Endodermal cell (in vitro differentiated cells): ENCODE data around the gene FAM98C. TPM values are rescaled to one million over a fixed set of nuclear protein-coding genes. Genes with fewer than 3 reads are reported as not detected.

ENCODE experiments used
- DNase-seq: peaks from one replicate; pipeline ENCODE4 v3.0.0-alpha.2; 2017
- H3K27ac ChIP-seq: 2 replicates; pipeline ENCODE4 v1.5.1; 2013; ENCODE audit warnings: mild to moderate bottlenecking, low read depth, low read length, moderate library complexity
- H3K27me3 ChIP-seq: 2 replicates; pipeline ENCODE4 v1.6.1; 2013; ENCODE audit warnings: mild to moderate bottlenecking, low read length, moderate library complexity; ENCODE audit not compliant: insufficient read depth, control insufficient read depth, poor library complexity, severe bottlenecking
- H3K36me3 ChIP-seq: 2 replicates; pipeline ENCODE4 v1.7.0; 2013; ENCODE audit warnings: mild to moderate bottlenecking, low read length, moderate library complexity; ENCODE audit not compliant: control insufficient read depth, insufficient read depth
- H3K4me1 ChIP-seq: one replicate; pipeline ENCODE4 v1.7.0; 2013; ENCODE audit warnings: low read length; ENCODE audit not compliant: control insufficient read depth, insufficient read depth
- H3K4me3 ChIP-seq: 2 replicates; pipeline ENCODE4 v1.5.1; 2013; ENCODE audit warnings: mild to moderate bottlenecking, low read length, moderate library complexity
- H3K9ac ChIP-seq: 2 replicates; pipeline ENCODE4 v1.6.1; 2013; ENCODE audit warnings: mild to moderate bottlenecking, low read length, moderate library complexity; ENCODE audit not compliant: poor library complexity, severe bottlenecking; ENCODE audit errors: extremely low read depth
- H3K9me3 ChIP-seq: 2 replicates; pipeline ENCODE4 v1.6.1; 2013; ENCODE audit warnings: mild to moderate bottlenecking, low read length, moderate library complexity; ENCODE audit not compliant: control insufficient read depth
- H3K27ac Mint-ChIP-seq: 2 replicates; pipeline ENCODE4 v1.8.0; 2020; ENCODE audit warnings: mixed read lengths
- H3K27me3 Mint-ChIP-seq: 2 replicates; pipeline ENCODE4 v1.8.0; 2021; ENCODE audit warnings: mild to moderate bottlenecking, mixed read lengths; ENCODE audit not compliant: insufficient read depth
- H3K36me3 Mint-ChIP-seq: 2 replicates; pipeline ENCODE4 v1.8.0; 2020; ENCODE audit warnings: low read depth, mixed read lengths
- H3K4me1 Mint-ChIP-seq: 2 replicates; pipeline ENCODE4 v1.8.0; 2020; ENCODE audit warnings: mixed read lengths
- H3K4me3 Mint-ChIP-seq: 2 replicates; pipeline ENCODE4 v1.8.0; 2020; ENCODE audit warnings: mild to moderate bottlenecking, moderate library complexity, mixed read lengths
- H3K9me3 Mint-ChIP-seq: 2 replicates; pipeline ENCODE4 v1.8.0; 2020; ENCODE audit warnings: mild to moderate bottlenecking, mixed read lengths
- WGBS, 2 experiments: methylation state at CpG; one replicate each; pipeline versions ENCODE4 v1.1.5 to v1.1.7; 2013; ENCODE audit warnings: missing lambda C conversion rate in 2 of 2, mixed read lengths in 1 of 2; ENCODE audit not compliant: insufficient coverage in 1 of 2, insufficient read length in 1 of 2; 5-methylcytosine and 5-hydroxymethylcytosine counted together
- total RNA-seq, 2 donors: library from RNA; stranded (reverse); fragmentation: NEBNext Ultra II Directional in 1 of 2; extraction: Animal tissue kit (Norgen Biotek cat#: 25700) in 1 of 2; gene quantifications; 2 replicates in 1 of 2; 3 replicates in 1 of 2; pipeline ENCODE4 v1.2.1, GENCODE V29; 2021
- TF ChIP-seq, protein P1 (sequence below): fragments of 200-600 bp; sonication (generic); conservative IDR thresholded peaks from 2 replicates; pipeline ENCODE4 v1.5.0; 2021; ENCODE audit warnings: antibody characterized with exemption, mild to moderate bottlenecking

The FAM98C gene
- total RNA-seq, 2 donors from 2014 or later = 8.6 to 13.7 TPM

DNA sequence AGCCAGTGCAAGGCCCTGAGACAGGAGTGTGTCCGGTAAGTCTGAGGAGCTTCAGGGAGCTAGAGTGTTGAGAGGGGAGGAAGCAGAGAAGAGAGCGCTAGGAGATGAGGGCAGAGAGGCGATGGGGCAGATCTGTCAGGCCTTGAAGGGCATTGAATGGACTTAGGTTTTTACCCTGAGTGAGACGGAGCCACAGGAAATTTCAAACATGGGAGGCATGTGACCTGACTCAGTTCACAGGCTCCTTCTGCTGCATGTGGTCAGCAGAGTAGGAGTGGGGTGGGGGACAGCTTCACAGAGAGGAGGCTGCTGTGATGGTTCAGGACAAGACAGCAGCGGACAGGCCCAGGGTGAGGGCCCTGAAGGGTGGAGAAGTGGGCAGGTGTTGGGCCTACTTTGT is 2.5 kb upstream of the FAM98C start:
- Histone ChIP-seq H3K27ac (no peak overlapping the region), H3K4me1 (no peaks in the 10 kb centered on the region), H3K4me3 (no peak overlapping the region), H3K36me3 (no peaks in the 10 kb centered on the region), H3K9me3 (no peaks in the 10 kb centered on the region), H3K9ac (no peak overlapping the region), H3K27me3 (peaks cover 8% of the 10 kb centered on the region)
- TF ChIP-seq, protein P1, sequence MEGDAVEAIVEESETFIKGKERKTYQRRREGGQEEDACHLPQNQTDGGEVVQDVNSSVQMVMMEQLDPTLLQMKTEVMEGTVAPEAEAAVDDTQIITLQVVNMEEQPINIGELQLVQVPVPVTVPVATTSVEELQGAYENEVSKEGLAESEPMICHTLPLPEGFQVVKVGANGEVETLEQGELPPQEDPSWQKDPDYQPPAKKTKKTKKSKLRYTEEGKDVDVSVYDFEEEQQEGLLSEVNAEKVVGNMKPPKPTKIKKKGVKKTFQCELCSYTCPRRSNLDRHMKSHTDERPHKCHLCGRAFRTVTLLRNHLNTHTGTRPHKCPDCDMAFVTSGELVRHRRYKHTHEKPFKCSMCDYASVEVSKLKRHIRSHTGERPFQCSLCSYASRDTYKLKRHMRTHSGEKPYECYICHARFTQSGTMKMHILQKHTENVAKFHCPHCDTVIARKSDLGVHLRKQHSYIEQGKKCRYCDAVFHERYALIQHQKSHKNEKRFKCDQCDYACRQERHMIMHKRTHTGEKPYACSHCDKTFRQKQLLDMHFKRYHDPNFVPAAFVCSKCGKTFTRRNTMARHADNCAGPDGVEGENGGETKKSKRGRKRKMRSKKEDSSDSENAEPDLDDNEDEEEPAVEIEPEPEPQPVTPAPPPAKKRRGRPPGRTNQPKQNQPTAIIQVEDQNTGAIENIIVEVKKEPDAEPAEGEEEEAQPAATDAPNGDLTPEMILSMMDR = no peak
- Mint-ChIP-seq H3K9me3 (no peaks in the 10 kb centered on the region), H3K27me3 (peaks cover 59% of the 10 kb centered on the region), H3K27ac (no peak overlapping the region), H3K4me1 (peaks cover 1% of the 10 kb centered on the region), H3K4me3 (no peak overlapping the region), H3K36me3 (peaks cover 8% of the 10 kb centered on the region)
- 72 to 83% methylated on average over 4 to 5 of the region's 5 CpGs for WGBS, 2 experiments
- DNase-seq = no peak

- no peak overlapping the region for H3K27ac Mint-ChIP-seq
- WGBS, 2 experiments = 79 to 100% methylated on average over 2 of the region's 3 CpGs
Observed at GRCh38 chr19:38401148-38401547, 1.7 kb upstream of the FAM98C start.

GRCh38 chr19:38402623-38402966 is 298 bp upstream of the FAM98C start:
- no peak overlapping the region for H3K9ac ChIP-seq
- WGBS, 2 experiments = 8 to 67% methylated on average over 1 to 13 of the region's 18 CpGs
- TF ChIP-seq, protein P1 = no peak
- DNase-seq = no peak
- H3K27ac Mint-ChIP-seq = no peak overlapping the region
- peaks cover 44% of the 10 kb centered on the region for H3K27me3 Mint-ChIP-seq
- no peaks in the 10 kb centered on the region for H3K4me1 ChIP-seq
- H3K36me3 ChIP-seq = no peaks in the 10 kb centered on the region
- H3K9me3 Mint-ChIP-seq = no peaks in the 10 kb centered on the region
- peaks cover 8% of the 10 kb centered on the region for H3K27me3 ChIP-seq
- peaks cover 1% of the 10 kb centered on the region for H3K4me1 Mint-ChIP-seq
- H3K27ac ChIP-seq = no peak overlapping the region
- no peaks in the 10 kb centered on the region for H3K9me3 ChIP-seq
- peak overlapping the region; percentile 61 for H3K4me3 Mint-ChIP-seq
- peak overlapping the region; percentile 66 for H3K4me3 ChIP-seq
- H3K36me3 Mint-ChIP-seq = peaks cover 10% of the 10 kb centered on the region

More at GRCh38 chr19:38401148-38401547, 1.7 kb upstream of the FAM98C start:
- TF ChIP-seq, protein P1 = no peak
- no peak overlapping the region for H3K27ac ChIP-seq
- no peaks in the 10 kb centered on the region for H3K9me3 ChIP-seq
- Mint-ChIP-seq H3K36me3 (peaks cover 10% of the 10 kb centered on the region), H3K9me3 (no peaks in the 10 kb centered on the region), H3K27me3 (peaks cover 58% of the 10 kb centered on the region), H3K4me3 (no peak overlapping the region), H3K4me1 (peaks cover 1% of the 10 kb centered on the region)
- DNase-seq = no peak
- no peak overlapping the region for H3K9ac ChIP-seq
- no peak overlapping the region for H3K4me3 ChIP-seq
- peaks cover 8% of the 10 kb centered on the region for H3K27me3 ChIP-seq
- no peaks in the 10 kb centered on the region for H3K4me1 ChIP-seq
- H3K36me3 ChIP-seq = no peaks in the 10 kb centered on the region
